A375 (cell line): ENCODE data around the gene FAM72A. TPM values are rescaled to one million over a fixed set of nuclear protein-coding genes. Genes with fewer than 3 reads are reported as not detected.

Experiments
- total RNA-seq: library from RNA; depleted of rRNA; stranded (reverse); fragments of >200 nt; shearing (Covaris generic); gene quantifications from 2 replicates; pipeline ENCODE4 v1.2.3, GENCODE V29; 2014; rRNA removed

The FAM72A gene
- 17.9 and 21.3 TPM in 2 replicates for total RNA-seq

GRCh38 chr1:206202789-206203363 is at the start of gene FAM72A:
TSS of gene FAM72A (minus strand) at chr1:206202839. CDS start at chr1:206202025, 814 bp downstream.

DNA sequence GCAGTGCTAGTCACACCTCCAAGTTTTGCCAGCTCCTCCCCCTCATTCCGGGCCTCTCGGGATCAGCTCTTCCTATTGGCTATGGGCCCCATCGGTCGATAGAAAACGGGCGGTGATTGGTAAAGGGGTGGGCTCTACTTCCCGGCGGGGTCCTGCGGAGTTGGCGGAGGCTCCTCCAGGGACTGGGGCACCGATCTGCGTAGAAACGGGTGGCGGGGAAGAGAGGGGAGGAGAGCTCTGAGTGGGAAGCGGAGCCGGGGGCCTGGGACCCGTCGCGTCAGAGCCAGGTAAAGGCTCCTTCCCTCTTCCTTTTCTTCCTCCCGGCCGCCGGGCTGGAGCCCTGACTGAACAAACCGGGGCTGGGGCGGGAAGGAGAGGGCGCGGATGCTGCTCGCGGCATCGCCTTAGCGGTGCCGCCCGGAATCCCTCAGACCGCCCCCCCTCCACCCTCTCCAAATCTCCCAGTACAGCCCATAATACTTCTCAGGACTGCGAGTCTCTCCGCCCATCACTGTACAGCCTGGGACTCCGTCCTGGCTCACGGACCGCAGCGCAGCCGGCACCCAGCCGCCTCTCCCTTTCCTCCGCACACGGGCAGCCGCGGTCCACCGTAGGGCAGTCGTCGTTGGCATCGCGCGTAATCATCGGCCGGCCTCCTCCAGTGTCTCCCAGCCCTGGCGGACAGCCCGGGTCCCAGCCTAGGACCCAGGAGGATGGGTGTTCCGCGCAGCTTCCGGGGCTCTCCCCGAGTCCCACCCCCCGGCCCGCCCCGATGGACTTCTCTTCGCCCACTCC is 922 bp upstream of the FAM72A start, which contains the start of gene SRGAP2:
TSS of gene SRGAP2 (plus strand) at position 178 of the 795 bp plus-strand sequence. CDS start 2,430 bp downstream, outside the sequence.

Other genes starting within 250 kb of the FAM72A start
- 4.6 and 4.7 TPM in 2 replicates for gene RAB7B, start 199.4 kb downstream of the FAM72A start, total RNA-seq
- not detected in 2 replicates for gene CTSE, start 178.9 kb downstream of the FAM72A start, total RNA-seq
- gene RHEX, start 149.7 kb downstream of the FAM72A start, total RNA-seq = not detected in 2 replicates
- gene AVPR1B, start 85.5 kb downstream of the FAM72A start, total RNA-seq = not detected in 2 replicates
- gene SRGAP2, start 702 bp upstream of the FAM72A start, total RNA-seq = 137 and 145 TPM in 2 replicates